AG09309 (cell line): ENCODE data around the gene CXCR5.

Source experiments
- DNase-seq: peaks from one replicate; pipeline ENCODE4 v3.0.0-alpha.2; 2010; ENCODE audit warnings: low read depth
- H3K4me3 ChIP-seq: 2 replicates; pipeline ENCODE4 v1.5.1; 2011; ENCODE audit warnings: mild to moderate bottlenecking, low read depth, low read length, moderate library complexity; ENCODE audit not compliant: control insufficient read depth
- TF ChIP-seq, protein P1 (sequence below): IDR thresholded peaks from 2 replicates; pipeline ENCODE4 v1.5.1; 2011; ENCODE audit warnings: mild to moderate bottlenecking, low read depth, low read length, inconsistent platforms; ENCODE audit not compliant: insufficient read depth, control insufficient read depth; ENCODE audit errors: missing control alignments

The CXCR5 gene

GRCh38 chr11:118843565-118843964 lies 40.1 kb upstream of the CXCR5 start:
- DNase-seq: no peak
- TF ChIP-seq, protein P1, sequence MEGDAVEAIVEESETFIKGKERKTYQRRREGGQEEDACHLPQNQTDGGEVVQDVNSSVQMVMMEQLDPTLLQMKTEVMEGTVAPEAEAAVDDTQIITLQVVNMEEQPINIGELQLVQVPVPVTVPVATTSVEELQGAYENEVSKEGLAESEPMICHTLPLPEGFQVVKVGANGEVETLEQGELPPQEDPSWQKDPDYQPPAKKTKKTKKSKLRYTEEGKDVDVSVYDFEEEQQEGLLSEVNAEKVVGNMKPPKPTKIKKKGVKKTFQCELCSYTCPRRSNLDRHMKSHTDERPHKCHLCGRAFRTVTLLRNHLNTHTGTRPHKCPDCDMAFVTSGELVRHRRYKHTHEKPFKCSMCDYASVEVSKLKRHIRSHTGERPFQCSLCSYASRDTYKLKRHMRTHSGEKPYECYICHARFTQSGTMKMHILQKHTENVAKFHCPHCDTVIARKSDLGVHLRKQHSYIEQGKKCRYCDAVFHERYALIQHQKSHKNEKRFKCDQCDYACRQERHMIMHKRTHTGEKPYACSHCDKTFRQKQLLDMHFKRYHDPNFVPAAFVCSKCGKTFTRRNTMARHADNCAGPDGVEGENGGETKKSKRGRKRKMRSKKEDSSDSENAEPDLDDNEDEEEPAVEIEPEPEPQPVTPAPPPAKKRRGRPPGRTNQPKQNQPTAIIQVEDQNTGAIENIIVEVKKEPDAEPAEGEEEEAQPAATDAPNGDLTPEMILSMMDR: no peak
- no peak overlapping the region for H3K4me3 ChIP-seq

DNA sequence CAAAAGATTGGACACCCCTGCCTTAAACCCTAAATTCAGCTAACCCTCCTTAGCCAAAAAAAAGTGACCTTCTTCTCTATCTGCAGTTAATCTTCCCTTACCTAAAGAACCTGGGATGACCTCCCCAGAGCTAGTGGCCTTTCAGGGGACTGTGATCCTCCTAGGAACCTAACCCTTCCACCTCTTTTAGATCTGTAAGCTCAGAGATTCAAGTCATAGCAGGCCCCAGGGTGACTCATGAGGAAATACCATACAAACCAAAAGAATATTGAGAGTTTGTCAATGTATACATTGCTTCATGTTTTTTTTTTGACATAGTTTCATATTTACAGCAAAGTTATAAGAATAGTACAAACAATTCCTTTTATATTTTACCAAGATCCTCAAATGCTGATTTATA lies 38.3 kb upstream of the CXCR5 start:
- DNase-seq: no peak
- TF ChIP-seq, protein P1: no peak
- no peak overlapping the region for H3K4me3 ChIP-seq

DNA sequence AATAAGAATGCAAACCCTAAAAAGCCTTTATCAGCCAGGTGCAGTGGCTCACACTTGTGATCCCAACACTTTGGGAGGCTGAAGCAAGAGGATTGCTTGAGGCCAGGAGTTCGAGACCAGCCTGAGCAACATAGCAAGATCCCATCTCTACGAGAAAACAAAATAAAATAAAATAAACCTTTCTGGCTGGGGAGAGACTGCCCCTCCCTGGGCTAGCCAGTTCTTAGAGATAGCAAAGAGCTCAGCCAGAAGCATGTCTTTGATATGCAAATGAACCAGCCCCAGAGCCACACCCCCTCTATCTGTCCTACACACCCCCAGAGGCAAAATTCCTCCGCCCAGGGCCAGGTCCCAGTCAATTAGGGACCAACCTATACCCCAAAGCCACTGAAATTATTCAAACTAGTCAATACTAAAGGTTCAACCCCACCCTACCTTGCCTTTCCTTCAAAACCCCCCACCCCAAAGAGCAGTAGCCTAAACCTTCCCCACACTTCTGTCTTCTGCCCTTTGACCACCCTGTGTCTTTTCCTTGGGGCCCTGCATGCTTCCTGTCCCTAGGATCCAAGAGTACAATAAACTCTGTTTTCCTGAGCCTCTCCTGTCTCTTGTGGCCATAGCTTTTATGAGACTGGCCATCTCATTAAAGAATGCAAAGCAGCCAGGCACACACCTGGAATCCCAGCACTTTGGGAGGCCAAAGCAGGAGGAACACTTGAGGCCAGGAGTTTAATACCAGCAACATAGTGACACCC lies 37.3 kb upstream of the CXCR5 start:
- DNase-seq: no peak
- TF ChIP-seq, protein P1: no peak

DNA sequence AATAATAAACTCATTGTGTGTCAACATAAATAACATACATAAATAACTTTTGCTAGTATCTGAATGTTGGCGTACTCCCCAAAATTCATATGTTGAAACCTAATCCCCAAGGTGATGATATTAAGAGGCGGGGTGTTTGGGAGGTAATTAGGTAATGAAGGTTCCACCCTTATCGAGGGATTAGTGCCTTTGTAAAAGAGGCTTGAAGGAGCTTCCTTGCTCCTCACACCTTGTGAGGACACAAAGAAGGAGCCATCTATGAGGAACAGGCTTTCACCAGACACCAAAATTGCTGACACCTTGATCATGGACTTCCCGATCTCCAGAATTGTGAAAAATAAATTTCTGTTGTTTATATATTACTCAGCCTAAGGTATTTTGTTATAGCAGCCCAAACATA lies 33.9 kb upstream of the CXCR5 start:
- no peak for DNase-seq
- TF ChIP-seq, protein P1: no peak
- H3K4me3 ChIP-seq: no peak overlapping the region

More for the DNA sequence above, 37.3 kb upstream of the CXCR5 start:
- no peak overlapping the region for H3K4me3 ChIP-seq

DNA sequence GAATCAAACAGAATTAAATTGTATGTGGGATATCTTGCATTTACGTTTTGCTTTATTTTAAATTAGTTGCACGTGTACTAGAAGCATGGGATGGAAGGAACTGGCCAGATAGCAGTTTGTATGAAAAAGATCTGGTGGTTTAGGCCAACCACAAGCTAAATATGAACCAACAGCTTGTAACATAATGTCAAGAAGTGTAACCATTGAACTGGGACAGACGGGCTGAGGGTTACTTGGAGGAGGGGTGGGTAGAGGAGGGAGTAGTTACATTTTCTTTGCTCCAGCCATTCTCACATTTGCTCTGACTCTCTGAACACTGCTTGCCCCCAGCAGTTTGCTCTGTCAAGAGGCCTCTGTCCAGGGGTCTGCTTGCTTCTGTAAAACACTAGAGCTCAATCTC lies 31.7 kb upstream of the CXCR5 start:
- TF ChIP-seq, protein P1: no peak
- no peak overlapping the region for H3K4me3 ChIP-seq

DNA sequence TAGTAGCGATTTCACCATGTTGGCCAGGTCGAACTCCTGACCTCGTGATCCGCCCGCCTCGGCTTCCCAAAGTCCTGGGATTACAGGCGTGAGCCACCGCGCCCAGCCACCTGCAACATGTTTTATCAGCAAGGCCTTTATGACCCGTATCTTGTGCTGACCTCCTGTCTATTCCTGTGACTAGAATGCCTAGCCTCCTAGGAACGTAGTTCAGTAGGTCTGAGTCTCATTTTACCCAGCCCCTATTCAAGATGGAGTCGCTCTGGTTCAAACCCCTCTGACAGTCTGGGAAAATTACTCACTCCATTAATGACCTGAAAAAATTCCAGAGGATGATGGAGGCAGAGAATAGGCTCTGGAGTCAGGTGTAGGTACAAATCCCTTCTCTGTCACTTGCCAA lies 30.0 kb upstream of the CXCR5 start:
- no peak for DNase-seq
- TF ChIP-seq, protein P1: no peak

More for the DNA sequence above, 31.7 kb upstream of the CXCR5 start:
- no peak for DNase-seq

More for the DNA sequence above, 30.0 kb upstream of the CXCR5 start:
- H3K4me3 ChIP-seq: no peak overlapping the region
